Activated CD8-positive, alpha-beta memory T cell treated with anti-CD3 and anti-CD28 coated beads for 24 hours (primary cell): ENCODE results near the gene PPP1R37.
"Not testable (repeated sequence)": the region's sequence is repeated elsewhere in the genome, so short reads cannot be mapped to it uniquely, and the experiment has no call there.

Source experiments
- DNase-seq: peaks from one replicate; pipeline ENCODE4 v3.0.0-alpha.2; 2020

Gene PPP1R37

DNA sequence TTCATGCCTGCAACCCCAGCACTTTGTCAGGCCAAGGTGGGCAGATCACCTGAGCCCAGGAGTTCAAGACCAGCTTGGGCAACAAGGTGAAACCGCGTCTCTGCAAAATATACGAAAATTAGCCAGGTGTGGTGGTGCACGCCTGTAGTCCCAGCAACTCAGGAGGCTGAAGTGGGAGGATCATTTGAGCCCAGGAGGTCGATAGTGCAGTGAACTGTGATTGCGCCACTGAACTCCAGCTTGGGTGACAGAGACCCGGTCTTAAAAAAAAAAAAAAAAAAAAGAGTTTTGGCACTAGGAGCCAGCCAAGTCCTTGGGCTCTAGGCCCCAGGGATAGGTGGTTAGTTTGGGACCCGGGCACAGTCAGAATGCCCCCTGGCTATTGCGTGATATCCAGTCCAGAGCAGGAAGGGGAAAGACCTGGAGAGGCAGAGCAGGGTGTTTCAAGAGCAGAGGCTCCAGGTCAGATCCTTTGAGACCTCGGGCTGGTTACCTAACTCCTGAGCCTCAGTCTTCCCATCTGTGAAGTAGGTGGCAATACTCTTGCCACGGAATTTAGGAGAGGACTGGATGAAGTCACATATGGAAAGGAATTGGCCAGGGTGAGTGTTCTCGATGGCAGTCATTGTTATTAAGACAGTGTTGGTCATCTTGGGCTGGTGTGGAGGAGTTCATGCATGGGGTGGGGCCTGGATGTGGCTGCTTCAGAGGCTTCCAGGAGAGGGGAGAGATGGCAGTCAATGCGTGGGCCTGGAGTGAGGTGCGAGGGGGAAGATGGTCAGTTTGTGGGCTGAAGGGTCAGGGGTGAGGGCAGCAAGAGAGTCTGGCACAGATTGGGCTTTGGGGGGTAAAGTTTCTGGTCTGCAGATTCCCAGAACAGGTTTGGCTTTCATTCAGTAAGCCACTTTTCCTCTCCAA is 2.8 kb downstream of the PPP1R37 start:
- DNase-seq: no peak

DNA sequence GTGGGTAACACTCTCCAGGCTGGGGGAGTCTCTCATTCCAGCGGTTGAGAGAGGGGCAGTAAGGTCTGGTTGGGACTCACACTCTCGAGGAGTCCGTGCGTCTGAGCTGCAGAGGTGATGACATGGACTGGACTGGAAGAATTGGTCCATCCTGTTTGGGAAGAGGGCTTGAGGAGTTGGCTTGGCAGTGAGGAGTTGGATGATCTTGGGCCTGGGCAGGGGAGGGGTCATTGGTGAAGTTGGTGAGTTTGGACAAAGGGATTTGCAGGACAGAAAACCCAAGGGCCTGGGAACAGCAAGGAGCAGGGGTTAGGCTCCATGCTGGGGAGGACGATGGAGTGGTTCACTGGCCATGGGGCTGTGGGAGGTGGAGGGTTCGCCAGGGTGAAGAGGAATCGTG is 3.7 kb downstream of the PPP1R37 start:
- no peak for DNase-seq

DNA sequence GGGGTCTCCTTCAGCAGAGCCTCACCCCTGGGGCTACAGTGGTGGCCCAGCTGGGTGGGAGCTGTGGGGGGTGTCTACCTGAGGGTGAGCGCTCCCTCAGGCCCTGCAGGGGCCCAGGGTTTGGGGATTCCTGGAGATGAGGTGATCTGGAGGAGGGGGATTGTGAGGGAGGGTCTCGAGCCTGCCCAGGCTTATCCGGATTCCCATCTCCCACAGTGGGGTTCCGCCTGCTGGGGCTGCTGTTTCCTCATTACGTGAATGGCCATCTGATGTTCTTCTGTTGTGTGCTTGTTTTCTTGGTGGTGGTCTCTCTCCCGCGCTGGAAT is 4.4 kb downstream of the PPP1R37 start:
- DNase-seq: no peak

- no peak for DNase-seq
These were observed 5.0 kb downstream of the PPP1R37 start for GRCh38 chr19:45097776-45098520.

DNA sequence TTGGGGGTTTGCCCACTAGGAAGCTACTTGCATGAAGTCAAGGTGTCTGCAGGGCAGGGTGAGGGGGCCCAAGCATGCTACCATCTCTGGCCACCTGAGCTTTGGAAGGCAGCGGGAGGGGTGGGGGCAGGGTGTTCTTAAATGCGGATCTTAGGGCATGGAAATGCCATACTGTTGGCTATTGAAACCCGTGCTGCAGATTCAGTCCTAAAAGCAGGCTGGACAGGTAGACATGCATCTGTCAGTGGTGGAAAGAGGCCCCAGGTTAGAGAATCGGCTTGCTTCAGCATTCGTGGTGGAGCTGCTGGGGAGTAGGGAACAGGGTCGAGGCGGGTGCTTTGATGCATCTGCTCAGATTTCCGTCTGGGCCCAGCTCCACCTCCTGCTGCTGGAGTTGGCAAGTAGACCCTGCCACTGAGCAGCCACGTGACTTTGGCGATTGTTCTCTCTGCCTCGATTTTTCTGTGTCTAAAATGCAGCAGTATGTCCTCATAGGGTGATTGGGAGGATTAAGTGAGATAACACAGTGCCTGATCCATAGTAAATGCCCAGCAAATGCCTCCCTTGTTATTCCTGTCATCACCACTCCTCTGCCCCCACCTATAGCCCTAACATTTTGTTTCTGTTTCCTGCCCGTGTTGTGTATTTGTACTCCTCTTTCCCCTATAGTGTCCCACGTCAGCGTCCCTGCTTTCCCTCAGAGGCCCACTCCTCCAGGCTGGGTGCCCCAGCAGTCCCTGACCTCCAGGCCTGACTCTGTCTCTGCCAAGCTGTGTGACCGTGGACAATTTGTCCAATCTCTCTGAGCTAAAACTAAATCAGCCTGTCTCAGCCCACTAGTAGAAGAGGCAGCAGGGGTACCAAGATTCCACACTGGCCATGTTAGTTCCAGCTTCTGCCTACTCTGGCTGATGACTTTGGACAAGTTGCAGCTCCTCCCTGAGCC is 5.8 kb downstream of the PPP1R37 start:
- no peak for DNase-seq

- no peak for DNase-seq
These were observed 6.7 kb downstream of the PPP1R37 start for GRCh38 chr19:45099467-45100191.

- DNase-seq: no peak
These were observed 7.2 kb downstream of the PPP1R37 start for GRCh38 chr19:45100201-45100600.

- no peak for DNase-seq
These were observed 7.9 kb downstream of the PPP1R37 start for GRCh38 chr19:45100846-45101252.

DNA sequence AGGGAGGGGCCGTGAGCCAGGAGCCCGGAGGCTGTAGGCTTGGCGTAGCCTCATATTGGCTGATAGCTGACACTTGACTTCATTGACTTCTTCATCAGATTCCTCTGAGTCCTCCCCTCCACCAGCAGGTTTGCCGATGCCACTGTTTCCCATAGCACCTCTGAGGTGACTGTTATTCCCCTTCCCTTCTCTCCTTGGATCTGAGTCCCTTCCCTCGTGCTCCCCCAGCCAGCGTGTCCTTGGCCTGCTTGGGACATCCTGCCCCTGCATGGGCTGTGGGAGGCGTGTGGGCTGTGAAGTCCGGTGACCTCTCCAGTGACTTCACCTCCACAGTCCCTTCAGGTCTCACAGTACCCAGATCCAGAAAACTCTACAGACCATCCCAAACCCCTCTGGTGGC is 8.8 kb downstream of the PPP1R37 start:
- DNase-seq: no peak

DNA sequence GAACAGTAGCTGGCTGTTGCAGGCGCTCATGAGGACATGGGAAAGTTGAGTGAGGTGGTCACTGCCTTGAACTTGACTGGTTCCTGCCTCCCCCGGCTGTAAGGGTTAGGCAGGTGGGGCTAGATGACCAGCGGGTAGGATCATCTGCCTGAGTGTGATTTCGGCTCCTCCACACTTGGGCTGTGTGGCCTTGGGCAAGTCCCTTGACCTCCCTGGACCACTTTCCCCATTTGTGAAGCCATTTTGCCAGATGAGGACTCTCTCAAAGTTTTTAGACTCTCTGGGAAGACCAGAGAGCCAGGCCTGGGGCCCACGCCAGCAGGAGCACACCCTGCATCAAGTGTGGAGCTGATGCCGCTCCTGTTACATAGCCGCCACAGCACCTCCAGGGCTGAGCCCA is 9.5 kb downstream of the PPP1R37 start:
- DNase-seq: no peak

- DNase-seq: no peak
These were observed 10.2 kb downstream of the PPP1R37 start for GRCh38 chr19:45103156-45103507.

DNA sequence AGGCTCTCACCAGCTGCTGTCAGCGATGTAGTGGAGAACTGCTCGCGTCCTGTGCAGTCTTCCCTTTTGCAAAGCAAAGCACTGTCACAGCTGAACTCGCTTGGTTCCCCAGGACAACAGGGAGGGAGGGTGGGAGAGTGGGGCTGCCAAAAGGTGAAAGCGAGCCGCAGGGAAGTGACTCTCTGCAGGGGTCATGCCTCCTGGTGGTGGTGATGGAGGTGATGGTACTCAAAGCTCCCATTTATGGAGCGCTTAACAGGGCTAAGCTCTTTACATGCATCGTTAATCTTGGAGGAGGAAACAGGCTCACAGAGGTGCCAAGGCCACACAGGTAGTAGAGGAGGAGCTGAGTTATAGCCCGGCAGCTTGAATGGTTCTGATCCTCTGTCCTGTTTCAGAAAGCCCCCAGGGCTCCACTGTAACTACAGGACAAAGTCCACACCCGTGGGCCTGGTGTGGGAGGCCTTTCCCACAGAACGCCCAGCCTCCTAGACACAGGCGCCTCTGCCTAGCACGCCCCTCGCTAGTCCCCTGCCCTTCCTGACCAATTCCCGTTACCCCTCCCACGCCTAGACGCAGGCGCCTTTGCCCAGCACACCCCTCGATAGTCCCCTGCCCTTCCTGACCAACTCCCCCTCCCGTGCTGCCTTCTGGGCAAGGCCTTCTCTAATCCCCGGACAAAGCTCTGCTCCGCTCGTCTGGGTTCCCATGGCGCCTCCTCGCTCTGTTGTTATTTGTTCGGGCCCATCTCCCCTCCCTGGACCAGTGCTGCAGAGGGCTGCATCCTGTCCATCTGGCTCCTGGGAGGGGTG is 10.7 kb downstream of the PPP1R37 start:
- DNase-seq: no peak

GRCh38 chr19:45104658-45105349 is 11.8 kb downstream of the PPP1R37 start:
- DNase-seq: no peak

- DNase-seq: not testable (repeated sequence)
These were observed 13.4 kb downstream of the PPP1R37 start for GRCh38 chr19:45106363-45106762.

DNA sequence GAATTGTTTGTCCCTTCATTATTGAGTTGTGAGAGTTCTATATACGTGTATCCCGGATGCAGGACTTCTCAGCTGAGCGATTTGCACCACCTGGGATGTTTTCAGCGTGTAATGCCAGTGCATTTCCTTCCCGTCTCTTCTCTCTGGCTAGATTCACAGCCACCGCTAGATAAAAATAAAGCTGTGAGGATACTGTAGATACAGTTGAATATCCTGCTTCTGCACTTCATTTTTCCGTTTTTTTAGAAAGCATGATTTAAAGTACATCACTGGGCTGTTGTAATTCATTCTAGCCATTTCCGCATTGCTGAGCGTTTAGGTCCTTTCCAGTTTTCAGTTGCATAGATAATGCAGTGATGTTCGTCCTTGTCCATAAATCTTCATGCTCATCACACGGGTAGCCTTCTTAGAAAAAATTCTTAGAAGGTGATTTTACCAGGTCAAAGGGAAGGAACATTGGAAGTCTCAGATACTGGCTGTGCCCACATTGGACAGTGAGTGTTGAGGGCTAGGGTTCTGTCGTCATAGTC is 14.7 kb downstream of the PPP1R37 start:
- DNase-seq: no peak

DNA sequence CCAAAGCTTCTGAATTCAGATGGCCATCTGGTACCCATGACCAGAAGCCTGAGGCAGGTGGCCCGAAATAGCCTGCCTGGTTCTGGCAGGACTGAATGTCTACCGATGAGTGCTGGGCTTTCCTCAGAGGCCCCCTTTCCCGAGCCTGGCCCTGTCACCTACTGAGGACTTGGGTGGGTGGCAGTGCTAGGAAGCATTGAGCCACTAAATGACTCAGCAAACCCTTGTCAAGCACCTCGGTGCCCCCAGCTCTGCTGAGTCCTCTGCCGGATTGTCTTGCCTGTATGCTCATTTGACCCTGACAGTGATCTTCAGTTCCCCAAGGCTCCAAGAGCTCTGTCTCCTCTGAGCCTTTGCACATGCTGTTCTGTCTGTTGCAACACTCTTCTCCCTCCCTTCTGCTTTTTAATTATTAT is 17.9 kb downstream of the PPP1R37 start:
- no peak for DNase-seq

- DNase-seq: no peak
These were observed 19.3 kb downstream of the PPP1R37 start for GRCh38 chr19:45112111-45112827.

DNA sequence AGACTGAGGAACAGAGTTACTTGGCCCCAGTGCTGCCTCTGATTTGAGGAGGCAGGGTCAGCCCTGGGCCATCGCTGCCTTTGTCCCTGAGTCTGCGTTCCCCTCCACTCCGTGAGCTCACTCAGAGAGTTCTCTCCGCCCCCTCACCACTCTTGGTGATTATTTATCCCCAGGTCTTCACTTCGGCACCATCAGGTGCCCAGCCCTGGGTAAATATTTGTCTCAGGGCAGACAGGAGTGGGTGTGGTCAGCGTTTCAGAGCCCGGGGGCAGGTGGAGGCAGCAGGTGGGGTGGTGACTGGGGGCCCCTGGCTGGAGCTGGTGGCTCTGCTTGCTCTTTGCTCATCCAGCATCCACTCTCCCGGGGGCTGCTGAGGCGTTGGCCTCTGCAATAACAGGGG is 20.6 kb downstream of the PPP1R37 start:
- no peak for DNase-seq

DNA sequence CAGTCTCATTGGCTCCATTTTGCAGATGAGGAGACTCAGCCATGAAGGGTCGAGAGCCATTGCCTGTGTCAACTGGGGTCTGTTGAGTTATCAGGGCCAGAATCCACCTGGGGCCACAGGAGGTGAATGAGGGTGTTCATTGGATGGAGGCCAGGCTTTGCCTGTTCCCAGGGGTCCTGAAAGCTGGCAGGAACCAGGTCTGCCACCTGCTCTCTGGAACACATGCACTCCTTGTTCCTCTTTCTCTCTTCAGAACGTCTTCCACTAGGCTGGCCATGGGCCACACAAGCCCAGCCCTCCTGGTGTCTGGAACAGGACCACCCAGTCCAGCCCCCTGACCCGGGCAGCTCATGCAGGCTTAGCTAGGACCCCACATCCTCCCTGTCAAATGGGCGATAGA is 21.1 kb downstream of the PPP1R37 start:
- no peak for DNase-seq
